Measurements from ENCODE around the gene SEMA5B. TPM values are rescaled to one million over a fixed set of nuclear protein-coding genes. Genes with fewer than 3 reads are reported as not detected.

SEMA5B gene
- total RNA-seq, 1 experiment from 2014 or later: 9.4 TPM

- Mint-ChIP-seq H3K4me3 (no peak overlapping the region), H3K36me3 (ENCODE audit: insufficient read depth in 1 of 3, low read depth in 3 of 3) (no peaks in the 10 kb centered on the region), H3K4me1 (peaks cover 2% of the 10 kb centered on the region in 2 experiments; a peak in 2 of 4 replicates), H3K9me3 (no peaks in the 10 kb centered on the region), H3K27ac (no peak overlapping the region), H3K27me3 (ENCODE audit: low read depth) (peaks cover 5% of the 10 kb centered on the region)
- Histone ChIP-seq H4K91ac (ENCODE audit: insufficient read length, low read depth, low read length) (no peak overlapping the region), H2BK20ac (ENCODE audit: low read depth, low read length, poor library complexity, severe bottlenecking) (no peak overlapping the region), H2BK12ac (ENCODE audit: insufficient read length, low read depth, low read length) (no peak overlapping the region), H3K79me2 (ENCODE audit: insufficient read depth, low read length) (no peaks in the 10 kb centered on the region), H3K27me3 (ENCODE audit: insufficient read depth, low read length) (peaks cover 8% of the 10 kb centered on the region; the same call in 1 of the 2 replicates), H3T11ph (ENCODE audit: low read length) (no peak overlapping the region), H2BK15ac (ENCODE audit: low read depth, low read length) (no peak overlapping the region), H3K9ac (ENCODE audit: extremely low read depth, insufficient read length, low read length) (no peak overlapping the region), H3K4ac (ENCODE audit: low read depth, low read length) (no peak overlapping the region), H3K4me1 (ENCODE audit: insufficient read depth, low read length) (no peaks in the 10 kb centered on the region), H3K27ac (ENCODE audit: insufficient read length, low read depth, low read length) (no peak overlapping the region), H3K18ac (ENCODE audit: insufficient read length, low read depth, low read length) (no peak overlapping the region), H4K5ac (ENCODE audit: insufficient read length, low read depth, low read length) (no peak overlapping the region), H2AK5ac (ENCODE audit: insufficient read length, low read length) (no peak overlapping the region), H2AFZ (ENCODE audit: low read length) (no peak overlapping the region), H3K9me3 (ENCODE audit: control insufficient read depth, low read depth, low read length) (no peaks in the 10 kb centered on the region), H2BK120ac (ENCODE audit: low read depth, low read length, poor library complexity, severe bottlenecking) (no peak overlapping the region), H3K56ac (ENCODE audit: insufficient read length, low read depth, low read length) (no peak overlapping the region), H4K8ac (replicated peaks; ENCODE audit: insufficient read length, low read depth, low read length) (no peak overlapping the region), H3K23ac (ENCODE audit: insufficient read length, low read depth, low read length) (no peak overlapping the region), H2BK5ac (ENCODE audit: insufficient read length, low read length) (no peak overlapping the region), H3K23me2 (ENCODE audit: insufficient read length, low read depth, low read length, poor library complexity, severe bottlenecking) (peaks cover 4% of the 10 kb centered on the region), H3K14ac (ENCODE audit: insufficient read depth, low read length) (no peak overlapping the region; the same call in 1 of the 2 replicates), H3K79me1 (ENCODE audit: insufficient read depth, low read depth, low read length, poor library complexity, severe bottlenecking) (no peaks in the 10 kb centered on the region), H4K20me1 (ENCODE audit: control insufficient read depth, insufficient read depth, insufficient read length) (no peaks in the 10 kb centered on the region), H3K4me2 (ENCODE audit: insufficient read depth, insufficient read length, low read length) (no peak overlapping the region)
- no CpG with 5 or more reads among the region's 20 CpGs for WGBS (ENCODE audit: extremely low coverage, insufficient read length, low lambda C conversion rate)
- TF ChIP-seq CTCF (conservative IDR thresholded peaks at IDR 0.05): no peak
- no peak for DNase-seq
Measured at GRCh38 chr3:122926322-122926721, 101.2 kb downstream of the SEMA5B start.

All from H9 (cell line).